ENCODE measurements around the gene METTL6.

- TF ChIP-seq CTCF (IDR thresholded peaks at IDR 0.05; ENCODE audit: insufficient read depth, low read depth, low read length) (no peak), EZH2 (IDR thresholded peaks at IDR 0.05; ENCODE audit: insufficient read depth, low read length) (no peak)
Observed at GRCh38 chr3:15375461-15376000, 51.8 kb downstream of the METTL6 start.

All from astrocyte (in vitro differentiated cells and primary cell).